ENCODE measurements around the gene MAP2K1. TPM values are rescaled to one million over a fixed set of nuclear protein-coding genes. Genes with fewer than 3 reads are reported as not detected.

Gene MAP2K1
- total RNA-seq, 1 donor from 2014 or later = 66.5 TPM

GRCh38 chr15:66422347-66422746 is 35.6 kb downstream of the MAP2K1 start:
- H3K27me3 ChIP-seq (ENCODE audit: insufficient read depth, low read length) = no peaks in the 10 kb centered on the region
- no peak overlapping the region for H3K4me2 ChIP-seq (ENCODE audit: low read length)
- DNase-seq (ENCODE audit: low read depth) (no peak), FAIRE-seq (no peak)
- H4K20me1 ChIP-seq (ENCODE audit: insufficient read depth, low read length) = peaks cover 60% of the 10 kb centered on the region
- Mint-ChIP-seq H3K27ac (ENCODE audit: unreplicated experiment) (no peak overlapping the region), H3K36me3 (ENCODE audit: low read depth, unreplicated experiment) (peaks cover 1% of the 10 kb centered on the region), H3K4me3 (ENCODE audit: unreplicated experiment) (no peak overlapping the region), H3K4me1 (ENCODE audit: low read depth, unreplicated experiment) (peaks cover 11% of the 10 kb centered on the region), H3K9me3 (ENCODE audit: unreplicated experiment) (no peaks in the 10 kb centered on the region), H3K27me3 (ENCODE audit: low read depth, unreplicated experiment) (no peaks in the 10 kb centered on the region)
- H3K9me3 ChIP-seq (ENCODE audit: insufficient read depth, low read depth, low read length) = no peaks in the 10 kb centered on the region
- H3K27ac ChIP-seq (ENCODE audit: low read depth, low read length) = no peak overlapping the region
- no peak overlapping the region for H2AFZ ChIP-seq (ENCODE audit: low read depth, low read length)
- TF ChIP-seq CTCF (IDR thresholded peaks at IDR 0.05; ENCODE audit: insufficient read depth, low read depth, low read length) = no peak
- TF ChIP-seq EZH2 (IDR thresholded peaks at IDR 0.05; ENCODE audit: insufficient read depth, low read length) = no peak
- peaks cover 72% of the 10 kb centered on the region for H3K79me2 ChIP-seq (ENCODE audit: insufficient read depth, low read length)
- H3K36me3 ChIP-seq (ENCODE audit: insufficient read depth, low read length) = no peaks in the 10 kb centered on the region
- no peaks in the 10 kb centered on the region for H3K4me1 ChIP-seq (ENCODE audit: insufficient read depth, low read length)
- no peak overlapping the region for H3K9ac ChIP-seq (ENCODE audit: low read length)
- H3K4me3 ChIP-seq (ENCODE audit: insufficient read depth, low read depth, low read length) = no peak overlapping the region

DNA sequence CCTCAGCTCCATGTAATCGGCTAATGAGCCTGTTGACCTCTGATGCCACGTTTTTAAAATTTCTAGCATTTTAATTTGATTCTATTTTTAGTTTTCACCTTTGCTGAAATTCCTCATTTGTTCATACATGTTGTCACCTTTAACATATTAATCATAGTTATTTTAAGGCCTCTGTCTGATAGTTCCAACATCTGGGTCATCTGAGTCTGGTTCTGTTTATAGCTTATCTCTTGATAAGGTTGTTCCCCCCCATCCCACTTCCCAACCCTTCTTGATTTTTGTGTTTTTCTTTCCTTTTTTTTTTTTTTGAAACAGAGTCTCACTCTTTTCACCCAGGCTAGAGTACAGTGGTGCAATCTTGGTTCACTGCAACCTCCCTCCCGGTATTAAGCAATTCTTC is 36.4 kb downstream of the MAP2K1 start:
- no peak for FAIRE-seq
- Mint-ChIP-seq H3K27ac (ENCODE audit: unreplicated experiment) (no peak overlapping the region), H3K4me1 (ENCODE audit: low read depth, unreplicated experiment) (peaks cover 10% of the 10 kb centered on the region), H3K9me3 (ENCODE audit: unreplicated experiment) (no peaks in the 10 kb centered on the region), H3K36me3 (ENCODE audit: low read depth, unreplicated experiment) (peaks cover 1% of the 10 kb centered on the region), H3K27me3 (ENCODE audit: low read depth, unreplicated experiment) (no peaks in the 10 kb centered on the region), H3K4me3 (ENCODE audit: unreplicated experiment) (no peak overlapping the region)
- Histone ChIP-seq H3K79me2 (ENCODE audit: insufficient read depth, low read length) (peaks cover 67% of the 10 kb centered on the region), H3K4me3 (ENCODE audit: insufficient read depth, low read depth, low read length) (no peak overlapping the region), H3K9ac (ENCODE audit: low read length) (no peak overlapping the region), H2AFZ (ENCODE audit: low read depth, low read length) (no peak overlapping the region), H3K27ac (ENCODE audit: low read depth, low read length) (no peak overlapping the region), H3K9me3 (ENCODE audit: insufficient read depth, low read depth, low read length) (no peaks in the 10 kb centered on the region), H3K36me3 (ENCODE audit: insufficient read depth, low read length) (no peaks in the 10 kb centered on the region), H3K4me1 (ENCODE audit: insufficient read depth, low read length) (no peaks in the 10 kb centered on the region), H4K20me1 (ENCODE audit: insufficient read depth, low read length) (peaks cover 55% of the 10 kb centered on the region), H3K27me3 (ENCODE audit: insufficient read depth, low read length) (no peaks in the 10 kb centered on the region), H3K4me2 (ENCODE audit: low read length) (no peak overlapping the region)
- no peak for DNase-seq (ENCODE audit: low read depth)
- TF ChIP-seq EZH2 (IDR thresholded peaks at IDR 0.05; ENCODE audit: insufficient read depth, low read length) (no peak), CTCF (IDR thresholded peaks at IDR 0.05; ENCODE audit: insufficient read depth, low read depth, low read length) (no peak)

DNA sequence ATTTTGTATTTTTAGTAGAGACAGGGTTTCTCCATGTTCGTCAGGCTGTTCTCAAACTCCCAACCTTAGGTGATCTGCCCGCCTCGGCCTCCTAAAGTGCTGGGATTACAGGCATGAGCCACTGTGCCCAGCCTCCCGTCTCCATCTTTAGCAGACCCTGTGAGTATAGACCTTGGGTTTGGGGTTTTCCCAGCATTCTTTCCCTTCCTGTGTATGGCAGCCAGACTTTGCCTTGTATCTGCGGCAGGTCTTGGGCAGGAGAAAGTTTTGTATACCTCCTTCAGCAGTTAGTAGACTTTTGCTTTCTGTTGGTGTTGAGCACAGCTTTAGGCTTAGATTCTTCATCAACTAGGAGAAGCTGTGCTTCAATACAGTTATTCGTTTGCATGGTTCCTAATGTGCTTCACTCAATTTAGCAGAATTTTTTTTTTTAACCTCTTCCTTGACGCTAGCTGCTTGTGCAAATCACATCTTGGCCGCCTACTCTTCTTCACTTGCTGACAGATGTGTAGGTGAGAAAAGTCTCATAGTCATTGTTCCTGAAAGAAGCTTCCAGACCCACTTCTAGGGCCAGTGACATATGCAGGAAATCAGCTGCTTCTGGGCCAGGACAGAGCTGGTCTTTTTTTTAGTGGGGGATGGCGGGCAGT is 38.4 kb downstream of the MAP2K1 start:
- H3K4me3 Mint-ChIP-seq (ENCODE audit: unreplicated experiment) = no peak overlapping the region
- Histone ChIP-seq H3K4me1 (ENCODE audit: insufficient read depth, low read length) (no peaks in the 10 kb centered on the region), H2AFZ (ENCODE audit: low read depth, low read length) (no peak overlapping the region), H3K79me2 (ENCODE audit: insufficient read depth, low read length) (peaks cover 65% of the 10 kb centered on the region), H3K9me3 (ENCODE audit: insufficient read depth, low read depth, low read length) (no peaks in the 10 kb centered on the region), H3K27ac (ENCODE audit: low read depth, low read length) (no peak overlapping the region), H3K4me3 (ENCODE audit: insufficient read depth, low read depth, low read length) (no peak overlapping the region), H3K9ac (ENCODE audit: low read length) (no peak overlapping the region), H3K27me3 (ENCODE audit: insufficient read depth, low read length) (no peaks in the 10 kb centered on the region), H3K4me2 (ENCODE audit: low read length) (no peak overlapping the region), H4K20me1 (ENCODE audit: insufficient read depth, low read length) (peaks cover 67% of the 10 kb centered on the region), H3K36me3 (ENCODE audit: insufficient read depth, low read length) (no peaks in the 10 kb centered on the region)
- H3K4me1 Mint-ChIP-seq (ENCODE audit: low read depth, unreplicated experiment) = peaks cover 11% of the 10 kb centered on the region
- TF ChIP-seq EZH2 (IDR thresholded peaks at IDR 0.05; ENCODE audit: insufficient read depth, low read length) (no peak), CTCF (IDR thresholded peaks at IDR 0.05; ENCODE audit: insufficient read depth, low read depth, low read length) (no peak)
- no peaks in the 10 kb centered on the region for H3K9me3 Mint-ChIP-seq (ENCODE audit: unreplicated experiment)
- peak overlapping the region; percentile 10 for H3K27ac Mint-ChIP-seq (ENCODE audit: unreplicated experiment)
- DNase-seq (ENCODE audit: low read depth) = no peak
- H3K27me3 Mint-ChIP-seq (ENCODE audit: low read depth, unreplicated experiment) = no peaks in the 10 kb centered on the region
- H3K36me3 Mint-ChIP-seq (ENCODE audit: low read depth, unreplicated experiment) = peaks cover 4% of the 10 kb centered on the region
- no peak for FAIRE-seq
